CD4-positive, alpha-beta T cell treated with Interleukin-4 for 4 hours (primary cell): Measurements from ENCODE around the gene JRKL.
"Not testable (repeated sequence)": the region's sequence is repeated elsewhere in the genome, so short reads cannot be mapped to it uniquely, and the experiment has no call there.

ENCODE experiments used
- DNase-seq: peaks from one replicate; pipeline ENCODE4 v3.0.0-alpha.2; 2020

The JRKL gene

DNA sequence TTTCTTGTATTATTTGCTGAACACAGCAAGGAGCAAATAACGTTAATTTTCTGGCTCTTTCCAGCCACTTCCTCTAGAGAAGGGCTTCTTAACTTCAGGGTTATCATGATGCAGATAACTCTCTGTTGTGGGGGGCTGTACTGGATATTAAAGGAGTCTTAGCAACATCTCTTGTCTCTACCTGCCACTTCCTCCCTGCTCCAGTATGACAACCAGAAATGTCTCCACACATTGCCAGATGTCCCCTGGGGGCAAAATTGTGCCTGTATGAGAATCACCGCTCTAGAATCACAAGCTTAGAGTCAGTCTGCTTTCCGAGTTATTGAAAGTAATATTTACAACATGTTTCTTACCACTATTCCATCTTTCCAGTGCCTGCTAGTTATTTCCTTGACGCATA is 6.8 kb downstream of the JRKL start:
- no peak for DNase-seq

DNA sequence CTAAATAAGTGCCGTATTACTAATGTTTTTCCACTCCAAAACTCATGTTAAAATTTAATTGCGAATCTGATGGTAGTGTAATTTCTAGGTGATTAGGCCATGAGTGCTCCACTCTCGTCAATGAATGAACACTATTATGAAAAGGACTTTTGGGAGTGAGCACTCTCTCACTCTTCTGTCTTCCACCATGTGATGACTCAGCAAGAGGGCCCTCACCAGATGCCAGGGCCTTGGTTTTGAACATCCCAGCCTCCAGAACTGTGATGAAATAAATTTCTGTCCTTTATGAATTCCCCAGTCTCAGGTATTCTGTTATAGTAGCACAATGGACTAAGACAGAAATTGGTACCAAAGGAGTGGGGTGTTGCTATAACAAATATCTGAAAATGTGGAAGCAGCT is 8.1 kb downstream of the JRKL start:
- DNase-seq: no peak

GRCh38 chr11:96400697-96401096 is 10.9 kb downstream of the JRKL start:
- DNase-seq: no peak

- DNase-seq: not testable (repeated sequence)
Observed at GRCh38 chr11:96411412-96411811, 21.6 kb downstream of the JRKL start.

DNA sequence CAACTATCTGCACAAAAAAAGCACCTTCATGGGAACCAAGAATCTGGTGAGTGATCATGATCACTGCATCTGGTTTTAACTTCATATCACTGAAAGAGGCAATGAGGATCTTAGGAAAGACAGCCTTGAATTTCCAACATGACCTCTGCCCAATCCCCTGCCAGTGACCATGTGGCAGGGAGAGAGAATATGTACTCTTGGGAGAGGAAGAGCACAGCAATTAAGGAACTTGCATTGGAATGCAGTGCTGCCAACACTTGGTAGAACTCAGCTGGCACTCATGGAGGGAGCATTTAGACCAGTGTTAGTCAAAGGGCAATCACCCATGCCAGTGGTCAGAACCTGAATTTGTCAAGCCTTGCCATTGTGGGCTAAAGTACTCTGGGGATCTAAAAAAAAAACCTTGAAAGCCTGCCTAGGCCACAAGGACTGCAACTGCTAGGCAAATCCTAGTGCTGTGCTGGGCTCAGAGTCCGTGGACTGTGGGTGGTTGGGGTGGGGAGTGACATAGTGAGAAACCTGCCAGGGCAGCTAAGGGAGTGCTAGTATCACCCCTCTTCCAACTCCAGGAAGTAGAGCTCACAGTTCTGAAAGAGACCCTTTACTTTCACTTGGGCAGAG is 23.1 kb downstream of the JRKL start:
- DNase-seq: no peak

DNA sequence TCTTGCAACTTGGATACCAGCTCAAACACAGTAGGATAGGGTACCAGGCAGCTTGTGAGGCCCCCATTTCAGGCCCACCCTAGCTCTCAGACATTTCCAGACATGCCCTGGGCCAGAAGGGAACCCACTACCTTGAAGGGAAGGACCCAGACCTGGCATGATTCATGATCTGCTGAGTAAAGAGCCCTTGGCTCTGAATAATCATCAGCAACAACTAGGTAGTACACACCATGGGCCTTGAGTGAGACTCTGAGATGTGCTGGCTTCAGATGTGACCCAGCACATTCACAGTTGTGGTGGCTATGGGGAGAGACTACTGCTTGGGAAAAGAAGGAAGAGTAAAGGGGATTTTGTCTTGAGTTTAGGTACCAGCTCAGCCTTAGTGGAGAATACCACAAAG is 23.6 kb downstream of the JRKL start:
- no peak for DNase-seq

DNA sequence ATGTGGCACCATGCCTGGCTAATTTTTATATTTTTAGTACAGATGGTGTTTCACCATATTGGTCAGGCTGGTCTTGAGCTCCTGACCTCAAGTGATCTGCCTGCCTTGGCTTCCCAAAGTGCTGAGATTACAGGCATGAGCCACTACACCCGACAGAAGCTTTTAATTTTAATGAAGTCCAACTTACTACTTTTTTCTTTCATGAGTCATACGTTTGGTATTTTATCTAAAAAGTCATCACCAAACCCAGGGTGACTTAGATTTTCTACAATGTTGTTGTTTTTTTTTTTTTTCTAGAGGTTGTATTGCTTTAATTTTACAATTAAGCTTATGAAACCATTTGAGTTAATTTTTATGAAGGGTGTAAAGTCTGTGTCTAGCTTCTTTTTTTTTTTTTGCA is 34.9 kb downstream of the JRKL start:
- no peak for DNase-seq

GRCh38 chr11:96430668-96431067 is 40.9 kb downstream of the JRKL start:
- DNase-seq: no peak

GRCh38 chr11:96432654-96433053 is 42.8 kb downstream of the JRKL start:
- not testable (repeated sequence) for DNase-seq
